Uterus (tissue), 2 donors: ENCODE results near the gene ABCA1.

ENCODE experiments used
- CTCF ChIP-seq, 4 experiments: fragments of 200-600 bp in 2 of 4; fragments of 450-650 bp in 2 of 4; sonication (generic) in 2 of 4; IDR thresholded peaks; one replicate each; pipeline ENCODE4 v1.5.1; 2016 to 2019; ENCODE audit warnings: antibody characterized with exemption in 4 of 4, mild to moderate bottlenecking in 2 of 4, moderate library complexity in 1 of 4
- POLR2A ChIP-seq, 2 donors: fragments of 450-650 bp; IDR thresholded peaks; one replicate each; pipeline ENCODE4 v1.6.1; 2016; ENCODE audit warnings: antibody characterized with exemption in 2 of 2, mild to moderate bottlenecking in 1 of 2, moderate library complexity in 1 of 2

- no peak for TF ChIP-seq CTCF (IDR thresholded peaks at IDR 0.05)
- TF ChIP-seq POLR2A (IDR thresholded peaks at IDR 0.05), result no peak
These were observed 27.1 kb downstream of the ABCA1 start for GRCh38 chr9:104900871-104901270.
